Left ventricle myocardium inferior (tissue), 1 donor: ENCODE data around the gene BBS9. TPM values are rescaled to one million over a fixed set of nuclear protein-coding genes. Genes with fewer than 3 reads are reported as not detected.

Experiments used
- DNase-seq: peaks from one replicate; pipeline ENCODE4 v3.0.0-alpha.2; 2020
- H3K27ac ChIP-seq: fragments of 200-600 bp; replicated peaks from 2 replicates; pipeline ENCODE4 v1.8.0; 2021
- H3K27me3 ChIP-seq: fragments of 200-600 bp; 2 replicates; pipeline ENCODE4 v1.8.0; 2021; ENCODE audit warnings: low read depth
- H3K36me3 ChIP-seq: fragments of 200-600 bp; 2 replicates; pipeline ENCODE4 v1.8.0; 2021
- H3K4me1 ChIP-seq: fragments of 200-600 bp; 2 replicates; pipeline ENCODE4 v1.8.0; 2021
- H3K4me3 ChIP-seq: fragments of 200-600 bp; 2 replicates; pipeline ENCODE4 v1.8.0; 2021; ENCODE audit warnings: mild to moderate bottlenecking, moderate library complexity
- H3K9me3 ChIP-seq: fragments of 200-600 bp; replicated peaks from 2 replicates; pipeline ENCODE4 v1.8.0; 2021
- CTCF ChIP-seq: fragments of 200-600 bp; IDR thresholded peaks from 2 replicates; pipeline ENCODE4 v1.8.0; 2021; ENCODE audit warnings: antibody characterized with exemption, mild to moderate bottlenecking, borderline replicate concordance
- intact Hi-C: fragments of 100-400 bp; cut with micrococcal nuclease; formaldehyde crosslinking; loops from one replicate; pipeline ENCODE4 v1.11.0; 2022
- long read RNA-seq: library from polyadenylated mRNA; unstranded; transcript quantifications from one replicate; pipeline ENCODE4 v2.0.0, GENCODE V29; 2021
- total RNA-seq: library from RNA; stranded (reverse); fragmentation: NEBNext Ultra II Directional; extraction: Animal tissue kit (Norgen Biotek cat#: 25700); gene quantifications from one replicate; pipeline ENCODE4 v1.2.1, GENCODE V29; 2021
- donor health status: DM: no; HTN: yes; CAD: no; lungs with severe emphysema.

BBS9 gene
- 13.7 TPM for total RNA-seq
- long read RNA-seq, full-length matches to known transcripts, result 1 of 10 reads
- long read RNA-seq, partial matches to known transcripts, result 1 of 10 reads
- long read RNA-seq, other reads (novel, unspliced or antisense), result 8 of 10 reads

- DNase-seq, result peak; percentile 95
- TF ChIP-seq CTCF, result peak; percentile 16
- H3K36me3 ChIP-seq, result no peaks in the 10 kb centered on the region
- intact Hi-C loops, result no loop called here
- H3K9me3 ChIP-seq, result no peaks in the 10 kb centered on the region
- no peaks in the 10 kb centered on the region for H3K27me3 ChIP-seq
- peaks cover 34% of the 10 kb centered on the region for H3K4me1 ChIP-seq
- peak within 1 kb of the TSS; percentile 86 for H3K27ac ChIP-seq
- H3K4me3 ChIP-seq, result peak within 1 kb of the TSS; percentile 80
Observed at GRCh38 chr7:33128990-33129805, at the start of gene BBS9. Gene BBS9 (plus strand): TSS chr7:33129564. CDS start chr7:33146253, 16,689 bp downstream.

- intact Hi-C loops, result no loop called here
- H3K36me3 ChIP-seq, result no peaks in the 10 kb centered on the region
- no peak overlapping the region for H3K4me3 ChIP-seq
- no peaks in the 10 kb centered on the region for H3K9me3 ChIP-seq
- DNase-seq, result no peak
- H3K27ac ChIP-seq, result no peak overlapping the region
- H3K4me1 ChIP-seq, result no peaks in the 10 kb centered on the region
- TF ChIP-seq CTCF, result no peak
- H3K27me3 ChIP-seq, result peaks cover 5% of the 10 kb centered on the region
Observed at GRCh38 chr7:33079763-33080690, 49.3 kb upstream of the BBS9 start.

- Histone ChIP-seq H3K9me3 (no peaks in the 10 kb centered on the region), H3K27ac (peak overlapping the region; percentile 40), H3K4me3 (no peak overlapping the region), H3K4me1 (peaks cover 11% of the 10 kb centered on the region), H3K27me3 (no peaks in the 10 kb centered on the region), H3K36me3 (no peaks in the 10 kb centered on the region)
- no peak for DNase-seq
- intact Hi-C loops, result no loop called here
- no peak for TF ChIP-seq CTCF
Observed at GRCh38 chr7:33087356-33087755, 42.0 kb upstream of the BBS9 start.

- peak overlapping the region; percentile 40 for H3K27ac ChIP-seq
- no peak for TF ChIP-seq CTCF
Observed at GRCh38 chr7:33087858-33088257, 41.5 kb upstream of the BBS9 start.

GRCh38 chr7:33089142-33089541, 40.2 kb upstream of the BBS9 start:
- peaks cover 11% of the 10 kb centered on the region for H3K36me3 ChIP-seq
- no peak overlapping the region for H3K27ac ChIP-seq
- no peak for DNase-seq
- TF ChIP-seq CTCF, result no peak
- peaks cover 17% of the 10 kb centered on the region for H3K4me1 ChIP-seq
- H3K27me3 ChIP-seq, result no peaks in the 10 kb centered on the region
- no peak overlapping the region for H3K4me3 ChIP-seq
- intact Hi-C loops, result no loop called here
- no peaks in the 10 kb centered on the region for H3K9me3 ChIP-seq

More at GRCh38 chr7:33087858-33088257, 41.5 kb upstream of the BBS9 start:
- Histone ChIP-seq H3K4me1 (peaks cover 12% of the 10 kb centered on the region), H3K4me3 (no peak overlapping the region), H3K36me3 (no peaks in the 10 kb centered on the region), H3K9me3 (no peaks in the 10 kb centered on the region), H3K27me3 (no peaks in the 10 kb centered on the region)
- DNase-seq, result no peak
- intact Hi-C loops, result no loop called here
